Activated CD4-positive, alpha-beta T cell treated with anti-CD3 and anti-CD28 coated beads, Interleukin-2, amount 50 U/mL, for 1 hour (primary cell): ENCODE data around the gene DEPDC7.
"Not testable (repeated sequence)": the region's sequence is repeated elsewhere in the genome, so short reads cannot be mapped to it uniquely, and the experiment has no call there.

Experiments used
- DNase-seq: peaks from one replicate; pipeline ENCODE4 v3.0.0-alpha.2; 2020

The DEPDC7 gene

GRCh38 chr11:33027233-33027632 is 11.6 kb downstream of the DEPDC7 start:
- no peak for DNase-seq

- no peak for DNase-seq
These were observed 12.3 kb downstream of the DEPDC7 start for GRCh38 chr11:33027846-33028536.

GRCh38 chr11:33028537-33028914 is 12.8 kb downstream of the DEPDC7 start:
- no peak for DNase-seq

GRCh38 chr11:33029218-33029617 is 13.5 kb downstream of the DEPDC7 start:
- not testable (repeated sequence) for DNase-seq

- no peak for DNase-seq
These were observed 17.8 kb downstream of the DEPDC7 start for GRCh38 chr11:33033493-33033892.

GRCh38 chr11:33035011-33035410 is 19.3 kb downstream of the DEPDC7 start:
- no peak for DNase-seq

GRCh38 chr11:33039274-33040032 is 23.8 kb downstream of the DEPDC7 start, which contains the start of gene TCP11L1:
Gene TCP11L1 (plus strand): TSS chr11:33039572. CDS start chr11:33043774, 4,202 bp downstream.
- DNase-seq = peak; percentile 77

- peak; percentile 25 for DNase-seq
These were observed 24.6 kb downstream of the DEPDC7 start for GRCh38 chr11:33040033-33040861.

GRCh38 chr11:33040862-33041453 is 25.3 kb downstream of the DEPDC7 start:
- DNase-seq = no peak

GRCh38 chr11:33043221-33043830 is 27.6 kb downstream of the DEPDC7 start:
- DNase-seq = no peak

- no peak for DNase-seq
These were observed 28.6 kb downstream of the DEPDC7 start for GRCh38 chr11:33044285-33044756.

- DNase-seq = no peak
These were observed 30.0 kb downstream of the DEPDC7 start for GRCh38 chr11:33045551-33046255.

- not testable (repeated sequence) for DNase-seq
These were observed 33.0 kb downstream of the DEPDC7 start for GRCh38 chr11:33048701-33049100.

GRCh38 chr11:33049565-33050408 is 34.1 kb downstream of the DEPDC7 start:
- DNase-seq = not testable (repeated sequence)

- DNase-seq = no peak
These were observed 36.6 kb downstream of the DEPDC7 start for GRCh38 chr11:33052231-33052630.

- no peak for DNase-seq
These were observed 39.7 kb downstream of the DEPDC7 start for GRCh38 chr11:33055375-33055774.

GRCh38 chr11:33057284-33057683 is 41.6 kb downstream of the DEPDC7 start:
- no peak for DNase-seq

GRCh38 chr11:33059331-33060007 is 43.8 kb downstream of the DEPDC7 start:
- no peak for DNase-seq

- DNase-seq = no peak
These were observed 44.6 kb downstream of the DEPDC7 start for GRCh38 chr11:33060271-33060670.

- no peak for DNase-seq
These were observed 46.5 kb downstream of the DEPDC7 start for GRCh38 chr11:33062137-33062536.
